GM21528 (cell line): Measurements from ENCODE around the gene PLEKHM2.
A peak's percentile ranks its signal among the peaks of the same experiment; 100 is the strongest.
"Not testable (repeated sequence)": the region's sequence is repeated elsewhere in the genome, so short reads cannot be mapped to it uniquely, and the experiment has no call there.

Source experiments
- ATAC-seq: cut with Tn5 transposase; IDR thresholded peaks from one replicate; pipeline ENCODE4 v1.9.1; 2021; ENCODE audit warnings: mild to moderate bottlenecking, moderate library complexity; ENCODE audit not compliant: unreplicated experiment, low FRiP score

Gene PLEKHM2

DNA sequence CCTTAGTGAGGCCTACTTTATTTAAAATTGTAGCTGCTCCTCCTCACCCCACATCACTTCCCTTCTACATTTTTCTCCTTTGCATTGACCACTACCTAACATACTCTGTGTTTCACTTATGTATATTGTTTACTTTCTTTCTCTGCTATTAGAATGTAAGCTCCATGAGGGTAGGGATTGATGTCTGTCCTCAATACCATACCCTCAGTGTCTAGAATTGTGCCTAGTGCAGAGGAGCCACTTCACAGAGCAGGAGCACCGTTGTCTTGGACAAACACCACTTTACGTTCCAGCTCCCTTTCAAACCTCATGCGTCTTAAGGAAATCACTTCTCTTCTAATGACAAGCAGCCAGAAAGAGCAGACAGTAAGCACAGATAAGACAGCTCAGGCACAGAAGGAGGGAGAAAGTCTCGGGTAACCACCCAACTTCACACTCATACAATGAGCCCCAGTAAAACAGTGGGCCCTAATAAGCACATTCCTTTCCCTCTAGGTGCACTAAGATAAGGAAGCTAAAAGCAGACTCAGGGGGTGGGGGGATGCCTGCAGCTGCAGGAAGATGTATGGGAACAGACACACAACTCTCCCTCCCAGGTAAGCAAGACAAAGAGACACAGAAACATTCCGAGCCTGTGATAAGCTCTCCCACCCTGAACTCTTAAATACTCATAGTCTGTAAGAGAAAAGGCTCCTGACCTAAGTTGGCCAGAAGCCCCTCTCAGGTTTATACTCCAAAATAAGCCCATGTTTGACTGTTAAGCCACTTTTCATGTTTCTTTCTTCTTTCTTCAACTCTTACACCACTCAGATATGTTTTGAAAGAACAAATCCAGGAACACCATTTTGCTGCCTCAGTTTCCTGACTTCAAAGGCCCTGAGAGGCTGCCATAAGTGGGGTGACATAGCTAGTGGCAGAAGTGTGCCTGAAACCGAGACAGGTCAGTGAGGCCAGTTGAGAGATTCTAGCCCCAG lies 7.1 kb upstream of the PLEKHM2 start:
- no peak for ATAC-seq

DNA sequence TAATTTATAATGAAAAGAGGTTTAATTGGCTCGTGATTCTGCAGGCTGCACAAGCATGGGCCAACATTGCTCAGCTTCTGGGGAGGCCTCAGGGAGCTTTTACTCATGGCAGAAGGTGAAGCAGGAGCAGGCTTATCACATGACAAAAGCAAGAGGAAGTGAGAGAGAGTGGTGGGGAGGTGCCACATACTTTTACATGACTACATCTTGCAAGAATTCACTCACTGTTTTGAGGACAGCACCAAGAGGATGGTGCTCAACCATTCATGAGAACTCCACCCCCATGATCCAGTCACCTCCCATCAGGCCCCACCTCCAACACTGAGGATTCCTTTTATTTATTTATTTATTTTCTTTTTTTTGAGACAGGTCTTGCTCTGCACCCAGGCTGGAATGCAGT lies 5.5 kb upstream of the PLEKHM2 start:
- ATAC-seq: no peak

DNA sequence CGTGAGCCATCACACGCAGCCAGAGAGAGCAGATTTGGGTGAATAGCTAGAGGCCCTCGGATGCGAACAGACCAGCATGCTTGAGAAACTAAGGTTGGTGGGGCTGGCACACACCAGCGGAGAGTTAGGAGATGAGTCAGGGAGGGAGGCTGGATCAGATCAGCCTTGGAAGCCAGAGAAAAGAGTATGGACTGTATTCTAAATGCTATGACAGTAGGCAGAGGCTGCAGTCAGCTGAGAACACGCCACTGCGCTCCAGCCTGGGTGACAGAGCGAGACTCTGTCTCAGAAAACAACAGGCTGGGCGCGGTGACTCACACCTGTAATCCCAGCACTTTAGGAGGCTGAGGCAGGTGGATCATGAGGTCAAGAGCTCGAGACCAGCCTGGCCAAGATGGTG lies 4.0 kb upstream of the PLEKHM2 start:
- ATAC-seq: no peak

DNA sequence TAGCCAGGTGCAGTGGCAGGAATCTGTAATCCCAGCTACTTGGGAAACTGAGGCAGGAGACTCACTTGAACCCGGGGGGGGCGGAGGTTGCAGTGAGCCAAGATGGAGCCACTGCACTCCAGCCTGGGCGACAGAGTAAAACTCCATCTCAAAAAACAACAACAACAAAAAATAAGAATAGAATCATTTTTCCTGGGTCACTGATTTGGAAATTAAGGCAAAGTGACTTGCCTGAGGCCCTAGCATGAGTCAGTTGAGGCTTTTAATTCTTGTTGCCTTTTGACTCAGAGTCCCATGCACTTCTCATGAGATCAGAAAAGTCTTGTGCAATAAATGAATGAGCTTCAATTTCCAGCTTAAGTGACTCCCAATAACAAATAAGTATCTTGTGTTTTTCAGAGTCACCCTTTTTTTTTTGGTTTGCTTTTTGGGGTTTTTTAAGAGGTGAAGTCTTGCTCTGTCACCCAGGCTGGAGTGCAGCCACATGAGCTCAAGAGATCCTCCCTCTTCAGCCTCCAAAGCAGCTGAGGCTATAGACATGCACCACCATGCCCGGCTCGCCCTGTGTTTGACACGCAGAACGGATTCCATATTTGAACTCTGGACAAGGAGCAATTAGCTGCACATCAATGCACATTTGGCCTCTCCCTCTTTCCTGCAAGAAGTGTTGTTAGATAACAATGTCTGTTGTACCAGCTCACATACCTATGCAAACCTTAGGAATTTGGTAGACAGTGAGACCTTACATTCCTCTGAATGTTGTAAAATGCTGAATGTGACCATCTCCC lies 3.4 kb upstream of the PLEKHM2 start:
- no peak for ATAC-seq

DNA sequence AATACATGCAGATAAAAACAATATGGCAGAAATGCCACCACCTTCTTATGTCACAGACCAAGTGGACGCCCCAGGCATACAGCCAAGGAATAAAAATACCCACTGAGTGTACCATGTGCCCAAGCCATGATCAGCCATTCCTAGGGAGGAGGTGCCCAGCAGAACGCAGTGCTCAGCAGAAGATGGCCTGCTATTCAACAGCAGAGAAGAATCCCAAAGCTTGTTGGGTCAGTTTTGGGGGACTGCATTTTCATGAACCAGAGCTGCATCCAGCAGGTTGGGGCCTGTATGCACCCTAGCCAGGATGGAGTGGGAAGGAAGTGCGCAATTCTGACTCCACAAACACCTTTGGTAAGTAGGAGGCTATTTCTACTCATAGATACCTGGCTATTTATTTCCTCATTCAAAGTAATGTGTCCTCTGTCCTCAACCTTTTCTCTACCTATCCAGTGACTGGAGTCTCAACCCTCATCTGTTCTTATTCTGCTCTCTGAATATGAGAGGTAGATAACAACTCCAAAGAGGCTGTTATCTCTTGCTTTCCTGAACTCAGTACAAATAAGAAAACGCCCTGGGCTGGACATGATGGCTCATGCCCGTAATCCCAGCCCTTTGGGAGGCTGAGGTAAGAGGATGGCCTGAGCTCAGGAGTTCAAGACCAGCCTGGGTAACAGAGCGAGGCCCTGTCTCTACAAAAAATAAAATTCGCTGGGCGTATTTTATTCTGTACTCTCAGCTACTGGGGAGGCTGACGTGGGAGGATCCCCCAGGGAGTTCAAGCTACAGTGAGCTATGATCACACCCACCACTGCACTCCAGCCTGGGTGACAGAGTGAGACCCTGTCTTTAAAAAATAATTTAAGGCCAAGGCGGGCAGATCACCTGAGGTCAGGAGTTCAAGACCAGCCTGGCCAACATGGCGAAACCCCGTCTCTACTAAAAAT lies 2.5 kb upstream of the PLEKHM2 start:
- no peak for ATAC-seq

DNA sequence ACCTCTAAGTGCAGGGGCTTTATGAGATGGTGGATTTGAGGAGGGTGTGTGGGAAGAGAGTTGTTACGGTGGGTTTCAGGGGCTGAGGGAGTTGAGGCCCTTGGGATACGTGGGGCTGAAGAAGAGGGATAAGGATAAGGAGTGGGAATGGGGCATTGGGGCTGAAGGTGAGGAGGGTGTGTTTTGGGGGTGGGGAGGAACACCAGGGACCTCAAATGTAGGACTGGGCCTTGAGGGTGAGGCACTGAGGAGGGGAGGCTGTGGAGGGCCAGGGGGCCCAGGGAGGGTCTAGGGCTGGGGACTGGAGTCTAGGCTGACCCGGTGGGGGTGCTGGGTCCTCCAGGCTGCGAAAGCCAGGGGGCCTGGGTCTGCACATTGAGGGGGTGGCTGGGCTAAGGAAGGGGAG lies 1.2 kb upstream of the PLEKHM2 start:
- ATAC-seq: no peak

DNA sequence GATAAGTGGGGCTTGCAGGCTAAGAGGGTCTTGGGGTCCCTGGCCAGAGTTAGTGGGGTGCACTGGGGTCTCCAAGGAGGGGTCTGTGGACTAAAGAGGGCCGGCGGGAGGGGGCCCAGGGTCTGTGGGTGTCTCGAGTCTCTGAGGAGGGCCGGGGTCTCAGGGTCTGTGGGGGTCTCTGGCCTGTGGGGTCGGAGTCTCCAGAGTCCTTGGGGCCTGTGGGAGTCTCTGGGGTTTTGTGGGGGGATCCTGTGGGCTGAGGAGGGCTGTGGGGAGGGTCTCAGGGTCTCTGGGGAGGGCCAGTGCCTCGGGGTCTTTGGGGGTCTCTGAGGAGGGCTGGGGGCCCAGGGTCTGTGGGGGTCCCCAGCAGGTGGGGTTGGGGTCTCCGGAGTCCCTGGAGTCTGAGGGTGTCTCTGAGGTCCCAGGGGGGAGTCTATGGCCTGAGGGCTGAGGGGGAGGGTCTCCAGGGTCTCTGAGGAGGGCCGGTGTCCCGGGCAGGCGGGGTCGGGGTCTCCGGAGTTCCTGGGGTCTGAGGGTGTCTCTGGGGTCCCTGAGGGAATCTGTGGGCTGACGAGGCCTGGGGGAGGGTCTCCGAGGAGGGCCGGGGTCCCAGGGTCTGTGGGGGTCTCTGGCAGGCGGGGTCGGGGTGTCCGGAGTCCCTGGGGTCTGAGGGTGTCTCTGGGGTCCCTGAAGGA lies 628 bp upstream of the PLEKHM2 start:
- no peak for ATAC-seq

DNA sequence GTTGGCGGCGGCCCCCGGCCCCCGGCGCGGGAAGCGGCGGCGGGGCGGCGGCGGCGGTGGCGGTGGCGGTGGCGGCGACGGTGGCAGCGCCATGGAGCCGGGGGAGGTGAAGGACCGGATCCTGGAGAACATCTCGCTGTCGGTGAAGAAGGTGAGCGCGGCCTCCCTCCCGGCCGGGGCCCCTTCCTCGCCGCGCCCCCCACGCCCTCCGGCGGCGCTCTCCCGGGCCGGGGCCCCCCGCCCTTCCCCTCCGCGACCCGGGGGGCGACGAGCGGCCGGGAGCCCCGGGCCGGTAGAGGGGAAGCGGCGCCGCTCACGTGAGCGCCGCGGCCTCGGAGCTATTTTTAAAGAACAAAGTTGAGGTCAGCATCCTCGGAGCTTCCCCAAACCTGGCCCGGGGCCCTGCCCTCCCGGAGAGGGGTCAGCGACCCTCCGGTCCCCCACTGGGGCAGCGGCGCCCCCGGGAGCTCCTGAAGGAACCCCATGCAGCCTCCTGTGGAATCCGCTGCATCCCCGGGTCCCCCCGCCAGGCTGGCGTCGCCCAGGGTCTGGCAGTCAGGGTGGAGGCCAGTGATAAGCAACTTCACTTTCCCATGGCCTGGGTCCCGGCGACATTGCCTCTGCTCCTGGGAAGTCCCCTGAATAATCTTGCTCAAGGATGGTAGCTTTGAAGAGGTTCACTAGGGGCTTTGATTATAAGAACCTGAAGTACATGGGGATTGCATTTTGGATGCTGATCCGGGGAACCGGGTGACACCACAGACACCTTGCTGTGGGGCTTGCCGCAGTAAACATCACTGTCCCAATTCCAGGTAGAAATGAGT lies 560 bp downstream of the PLEKHM2 start:
- peak; percentile 56 for ATAC-seq

DNA sequence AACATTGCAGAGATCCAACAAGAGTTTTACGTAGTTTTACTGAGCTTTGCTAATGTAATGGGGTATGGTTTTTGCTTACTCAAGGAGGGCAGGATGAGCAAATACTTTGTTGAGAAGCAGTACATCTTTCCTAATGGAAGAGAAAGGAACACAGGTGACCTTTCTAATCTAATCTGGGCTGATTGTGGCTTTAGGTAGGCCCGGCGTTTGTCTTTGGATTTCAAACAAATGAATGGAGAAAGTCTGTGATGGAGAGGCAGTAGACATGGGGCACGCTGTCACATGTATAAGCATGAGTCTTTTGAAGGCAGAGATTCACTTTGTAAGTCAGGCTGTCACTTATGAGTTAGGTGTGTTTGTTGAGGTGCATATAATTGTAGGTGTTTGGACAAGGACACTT lies 1.7 kb downstream of the PLEKHM2 start:
- ATAC-seq: no peak

DNA sequence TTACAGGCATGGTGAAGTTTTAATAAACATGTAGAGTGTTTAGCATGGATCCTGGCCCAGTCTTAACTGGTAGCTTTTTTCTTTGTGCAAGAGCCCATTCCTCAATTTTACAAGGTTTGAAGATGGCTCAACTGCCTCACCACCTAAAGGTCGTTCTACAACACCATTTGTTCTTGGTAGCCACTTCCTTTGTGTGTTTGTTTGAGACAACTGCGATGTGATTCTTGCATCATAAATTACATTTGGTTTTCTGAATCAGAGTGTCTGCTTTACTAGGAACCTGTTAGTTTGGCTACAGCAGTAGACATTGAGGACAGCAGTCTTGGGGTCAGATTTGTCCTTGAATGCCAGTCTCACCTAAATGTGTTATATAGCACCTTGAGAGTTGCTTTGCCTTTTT lies 3.3 kb downstream of the PLEKHM2 start:
- ATAC-seq: no peak

DNA sequence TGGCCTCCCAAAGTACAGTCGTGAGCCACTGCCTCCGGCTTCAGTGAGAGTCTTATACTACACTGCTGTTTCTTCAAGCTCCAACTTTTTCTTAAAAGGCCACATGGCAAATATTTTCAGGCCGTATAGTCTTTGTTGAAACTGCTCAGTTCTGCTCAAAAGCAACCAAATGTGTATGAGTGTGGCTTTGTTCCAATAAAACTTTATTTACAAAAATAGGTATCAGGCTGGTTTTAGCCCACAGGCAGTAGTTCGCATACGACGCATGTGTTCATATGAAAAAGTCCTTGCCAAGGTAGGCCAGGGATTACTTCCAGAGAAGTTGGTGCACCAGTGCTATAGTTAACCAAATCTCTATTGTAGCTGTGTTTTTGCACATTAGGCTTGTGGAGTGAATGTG lies 6.2 kb downstream of the PLEKHM2 start:
- no peak for ATAC-seq

DNA sequence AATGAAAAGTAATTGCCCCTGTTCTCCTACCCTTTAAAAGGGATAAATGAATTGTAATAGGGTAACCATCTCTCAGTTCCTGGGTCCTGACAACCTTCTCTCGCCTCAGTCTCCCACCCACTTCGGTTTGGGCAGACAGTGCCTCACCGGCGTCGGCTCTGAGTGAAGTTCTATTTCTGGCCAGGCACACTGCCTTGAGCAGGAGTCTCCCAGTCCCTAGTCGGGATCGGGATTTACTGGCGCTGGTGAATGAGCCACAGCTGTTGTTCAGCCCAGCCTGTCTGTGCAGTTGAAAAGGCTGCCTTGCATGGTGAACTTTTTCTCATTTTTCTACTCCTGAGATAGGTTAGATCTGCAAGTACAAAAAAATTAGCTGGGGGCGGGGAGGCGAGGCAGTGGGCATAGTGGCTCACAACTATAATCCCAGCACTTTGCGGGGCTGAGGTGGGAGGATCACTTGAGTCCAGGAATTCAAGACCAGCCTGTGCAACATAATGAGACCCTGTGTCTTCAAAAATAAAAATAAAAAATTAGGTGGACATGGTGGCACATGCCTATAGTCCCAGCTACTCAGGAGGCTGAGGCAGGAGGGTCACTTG lies 7.4 kb downstream of the PLEKHM2 start:
- no peak for ATAC-seq

DNA sequence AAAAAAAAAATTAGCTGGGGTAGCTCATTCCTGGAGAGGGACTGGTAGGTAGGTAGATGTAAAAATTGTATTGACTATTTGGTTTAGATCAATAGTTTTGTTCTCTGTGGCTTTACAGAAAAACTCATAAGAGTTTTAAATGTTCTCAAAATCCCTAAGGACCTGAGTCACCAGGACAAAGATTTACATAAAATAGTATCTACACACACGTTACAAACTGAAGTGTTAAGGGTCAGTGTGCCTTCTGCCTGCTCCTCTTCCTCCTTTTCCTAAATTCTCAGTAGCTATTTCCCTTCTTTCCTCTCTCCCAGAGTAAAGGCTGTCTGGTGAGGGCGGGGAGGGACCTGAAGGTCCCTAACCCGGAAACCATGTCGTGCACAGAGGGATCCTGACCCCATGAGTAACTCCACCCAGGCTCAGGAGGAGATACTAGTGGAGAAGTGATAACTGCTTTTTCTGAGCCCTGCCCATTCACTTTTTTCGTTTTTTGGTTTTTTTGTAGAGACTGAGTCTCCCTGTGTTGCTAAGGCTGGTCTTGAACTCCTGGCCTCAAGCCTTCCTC lies 8.1 kb downstream of the PLEKHM2 start:
- ATAC-seq: no peak

DNA sequence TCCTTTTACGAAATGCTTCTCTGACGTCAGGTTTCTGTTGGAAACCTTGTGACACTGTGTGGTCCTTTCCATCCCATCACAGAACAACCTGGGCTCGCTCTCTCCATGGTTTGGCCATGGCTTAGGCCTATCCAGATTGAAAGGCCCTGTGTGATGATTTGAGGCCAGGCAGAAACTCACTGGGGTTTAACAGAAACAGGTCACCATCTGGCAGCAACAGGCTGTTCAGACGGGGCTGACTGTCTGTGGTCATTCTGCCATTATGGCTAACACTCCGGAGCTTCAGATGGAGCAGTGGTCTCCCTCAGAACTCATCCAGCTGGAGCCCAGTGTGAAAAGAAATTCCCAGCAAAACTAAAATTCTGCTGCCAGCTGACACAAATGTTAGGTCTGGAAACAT lies 9.3 kb downstream of the PLEKHM2 start:
- no peak for ATAC-seq

DNA sequence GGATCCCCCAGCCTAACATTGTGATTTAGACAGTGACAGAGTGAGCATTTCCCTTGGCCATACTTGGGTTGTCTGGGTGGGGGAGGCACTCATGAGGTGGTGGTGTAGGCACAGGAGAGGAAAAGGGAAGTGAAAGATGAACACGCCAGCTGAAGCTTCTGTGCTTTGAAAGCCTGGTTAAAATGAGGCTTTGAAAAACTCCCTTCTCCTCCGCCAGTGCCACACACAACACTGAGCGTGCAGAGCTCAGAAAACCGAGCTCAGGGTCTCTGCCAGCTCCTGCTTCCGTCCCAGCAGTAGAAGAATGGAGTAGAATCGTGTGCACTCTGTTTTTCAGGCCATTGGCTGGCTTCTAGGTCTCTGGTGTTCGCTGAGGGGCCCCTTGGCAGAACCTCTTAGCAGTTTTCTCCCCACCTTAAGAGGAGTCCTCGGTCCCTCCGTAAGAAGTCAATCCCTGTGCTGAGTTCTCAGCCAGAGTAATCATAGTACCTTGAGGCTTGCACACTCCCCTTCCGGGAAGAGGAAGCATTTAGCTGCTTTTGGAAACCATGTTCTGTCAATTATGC lies 12.9 kb downstream of the PLEKHM2 start:
- ATAC-seq: peak; percentile 90

DNA sequence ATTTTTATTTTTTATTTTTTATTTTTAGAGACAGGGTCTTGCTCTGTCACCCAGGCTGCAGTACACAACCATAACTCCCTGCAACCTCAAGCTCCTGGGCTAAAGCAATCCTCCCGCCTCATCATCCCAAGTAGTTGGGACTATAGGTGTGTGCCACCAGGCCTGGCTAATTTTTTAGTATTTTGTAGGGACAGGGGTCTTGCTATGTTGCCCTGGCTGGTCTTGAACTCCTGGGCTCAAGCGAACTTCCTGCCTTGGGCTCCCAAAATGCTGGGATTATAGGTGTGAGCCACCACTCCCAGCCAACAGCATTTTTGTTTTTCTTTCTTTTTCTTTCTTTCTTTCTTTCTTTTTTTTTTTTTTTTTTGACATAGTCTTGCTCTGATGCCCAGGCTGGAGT lies 14.1 kb downstream of the PLEKHM2 start:
- no peak for ATAC-seq

DNA sequence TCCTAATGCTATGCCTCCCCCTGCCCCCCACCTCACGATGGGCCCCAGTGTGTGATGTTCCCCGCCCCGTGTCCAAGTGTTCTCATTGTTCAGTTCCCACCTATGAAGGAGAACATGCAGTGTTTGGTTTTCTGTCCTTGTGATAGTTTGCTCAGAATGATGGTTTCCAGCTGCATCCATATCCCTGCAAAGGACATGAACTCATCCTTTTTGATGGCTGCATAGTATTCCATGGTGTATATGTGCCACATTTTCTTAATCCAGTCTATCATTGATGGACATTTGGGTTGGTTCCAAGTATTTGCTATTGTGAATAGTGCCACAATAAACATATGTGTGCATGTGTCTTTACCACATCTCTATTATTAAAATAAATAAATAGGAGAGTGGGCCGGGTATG lies 15.2 kb downstream of the PLEKHM2 start:
- ATAC-seq: not testable (repeated sequence)

DNA sequence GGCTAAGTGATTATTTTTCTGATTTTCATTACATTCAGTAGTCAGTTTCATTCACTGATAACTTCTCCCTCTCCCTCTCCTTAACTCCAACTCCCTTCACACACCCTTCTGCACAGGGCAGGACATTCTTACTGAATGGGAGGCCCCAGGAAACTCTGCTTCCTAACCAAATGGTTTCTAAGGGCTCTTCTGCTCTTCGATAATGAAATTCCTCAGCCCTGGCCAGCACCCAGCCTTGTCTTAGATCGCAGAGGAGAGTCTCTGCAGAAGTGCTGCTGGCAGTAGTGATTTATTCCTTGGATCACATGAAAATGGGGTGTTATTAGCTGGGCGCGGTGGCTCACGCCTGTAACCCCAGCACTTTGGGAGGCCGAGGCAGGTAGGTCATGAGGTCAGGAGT lies 16.4 kb downstream of the PLEKHM2 start:
- no peak for ATAC-seq
